Measurements from ENCODE around the gene TRAPPC4. TPM values are rescaled to one million over a fixed set of nuclear protein-coding genes. Genes with fewer than 3 reads are reported as not detected.

The TRAPPC4 gene
- total and polyA plus RNA-seq, 2 of the 8 experiments (the other 6 are each of a cell fraction or from before 2014, with no cell fraction given): 94.3 to 223 TPM

DNA sequence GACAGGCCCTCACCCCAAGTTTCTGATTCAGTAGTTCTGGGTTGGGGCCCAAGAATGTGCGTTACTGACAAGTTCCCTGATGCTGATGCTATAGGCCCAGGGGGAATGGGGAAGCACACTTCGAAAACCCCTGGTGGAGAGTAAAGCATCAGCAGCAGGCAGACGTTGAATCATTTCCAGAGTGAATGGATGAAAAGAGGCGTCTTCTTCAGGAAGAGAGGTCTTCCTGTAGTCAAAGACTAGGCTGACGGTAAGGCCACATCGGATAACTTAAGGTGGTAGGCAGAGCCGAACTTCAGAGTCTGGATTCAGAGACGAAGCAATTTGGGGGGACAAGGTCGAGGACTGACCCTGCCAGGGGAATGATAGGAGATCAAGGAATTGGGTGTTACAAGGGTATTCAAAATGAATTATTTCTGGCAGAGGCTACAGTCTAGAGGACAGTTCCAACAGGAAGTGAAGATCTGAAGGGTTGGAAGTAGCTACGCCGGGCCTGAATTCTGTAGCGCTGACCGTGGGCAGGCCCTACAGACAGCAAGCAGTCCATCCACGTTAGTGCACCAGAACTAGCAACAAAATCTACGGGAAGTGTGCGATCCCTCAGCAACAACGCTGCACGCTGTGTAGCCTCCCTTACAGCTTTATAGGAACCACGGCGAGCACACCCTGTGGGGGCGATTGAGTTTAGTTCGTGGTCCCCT lies 21.5 kb upstream of the TRAPPC4 start (continued):
- TF ChIP-seq, protein P1, sequence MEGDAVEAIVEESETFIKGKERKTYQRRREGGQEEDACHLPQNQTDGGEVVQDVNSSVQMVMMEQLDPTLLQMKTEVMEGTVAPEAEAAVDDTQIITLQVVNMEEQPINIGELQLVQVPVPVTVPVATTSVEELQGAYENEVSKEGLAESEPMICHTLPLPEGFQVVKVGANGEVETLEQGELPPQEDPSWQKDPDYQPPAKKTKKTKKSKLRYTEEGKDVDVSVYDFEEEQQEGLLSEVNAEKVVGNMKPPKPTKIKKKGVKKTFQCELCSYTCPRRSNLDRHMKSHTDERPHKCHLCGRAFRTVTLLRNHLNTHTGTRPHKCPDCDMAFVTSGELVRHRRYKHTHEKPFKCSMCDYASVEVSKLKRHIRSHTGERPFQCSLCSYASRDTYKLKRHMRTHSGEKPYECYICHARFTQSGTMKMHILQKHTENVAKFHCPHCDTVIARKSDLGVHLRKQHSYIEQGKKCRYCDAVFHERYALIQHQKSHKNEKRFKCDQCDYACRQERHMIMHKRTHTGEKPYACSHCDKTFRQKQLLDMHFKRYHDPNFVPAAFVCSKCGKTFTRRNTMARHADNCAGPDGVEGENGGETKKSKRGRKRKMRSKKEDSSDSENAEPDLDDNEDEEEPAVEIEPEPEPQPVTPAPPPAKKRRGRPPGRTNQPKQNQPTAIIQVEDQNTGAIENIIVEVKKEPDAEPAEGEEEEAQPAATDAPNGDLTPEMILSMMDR (IDR thresholded peaks at IDR 0.05; ENCODE audit: control extremely low read depth in 1 of 3, insufficient read depth in 1 of 3, low read depth in 1 of 3, low read length in 3 of 3): peak in 2 of 3 experiments; percentile 12 to 55; a peak in 1 of 4 replicates
- TF ChIP-seq RAD21 (IDR thresholded peaks at IDR 0.05 in 1 of 2, conservative IDR thresholded peaks at IDR 0.05 in 1 of 2; ENCODE audit: low read depth in 2 of 2, low read length in 2 of 2): peak in 1 of 2 experiments; percentile 21; a peak in 1 of 4 replicates
